Stimulated activated CD4-positive, alpha-beta T cell treated with anti-CD3 and anti-CD28 coated beads, Interleukin-12 subunit alpha, Interleukin-12 subunit beta, amount 100 ng/mL, for 4 hours (primary cell): ENCODE measurements around the gene FRMPD1.

Experiments
- DNase-seq: peaks from one replicate; pipeline ENCODE4 v3.0.0-alpha.2; 2020

Gene FRMPD1

GRCh38 chr9:37632479-37632878 lies 18.3 kb upstream of the FRMPD1 start:
- DNase-seq = no peak

GRCh38 chr9:37635808-37636207 lies 14.9 kb upstream of the FRMPD1 start:
- no peak for DNase-seq

GRCh38 chr9:37636511-37637448 lies 14.0 kb upstream of the FRMPD1 start:
- DNase-seq = no peak

- DNase-seq = no peak
Observed at GRCh38 chr9:37639109-37639762, 11.5 kb upstream of the FRMPD1 start.

- DNase-seq = no peak
Observed at GRCh38 chr9:37639841-37640240, 10.9 kb upstream of the FRMPD1 start.

GRCh38 chr9:37640246-37640645 lies 10.5 kb upstream of the FRMPD1 start:
- DNase-seq = no peak

- DNase-seq = no peak
Observed at GRCh38 chr9:37641331-37641730, 9.4 kb upstream of the FRMPD1 start.

GRCh38 chr9:37643214-37643613 lies 7.5 kb upstream of the FRMPD1 start:
- no peak for DNase-seq

- no peak for DNase-seq
Observed at GRCh38 chr9:37645903-37646506, 4.7 kb upstream of the FRMPD1 start.

GRCh38 chr9:37650299-37650872 lies 368 bp upstream of the FRMPD1 start:
- no peak for DNase-seq

GRCh38 chr9:37652261-37652660 lies 1.5 kb downstream of the FRMPD1 start:
- DNase-seq = no peak

- DNase-seq = no peak
Observed at GRCh38 chr9:37653385-37653784, 2.6 kb downstream of the FRMPD1 start.

GRCh38 chr9:37656936-37657335 lies 6.2 kb downstream of the FRMPD1 start:
- DNase-seq = no peak

- no peak for DNase-seq
Observed at GRCh38 chr9:37660691-37661090, 9.9 kb downstream of the FRMPD1 start.

GRCh38 chr9:37663926-37664325 lies 13.2 kb downstream of the FRMPD1 start:
- no peak for DNase-seq

- DNase-seq = no peak
Observed at GRCh38 chr9:37667706-37668105, 17.0 kb downstream of the FRMPD1 start.

- no peak for DNase-seq
Observed at GRCh38 chr9:37668116-37668601, 17.4 kb downstream of the FRMPD1 start.

GRCh38 chr9:37669232-37669631 lies 18.5 kb downstream of the FRMPD1 start:
- no peak for DNase-seq

- no peak for DNase-seq
Observed at GRCh38 chr9:37675661-37676060, 24.9 kb downstream of the FRMPD1 start.

- DNase-seq = no peak
Observed at GRCh38 chr9:37676411-37676830, 25.7 kb downstream of the FRMPD1 start.

GRCh38 chr9:37677435-37677834 lies 26.7 kb downstream of the FRMPD1 start:
- no peak for DNase-seq

- no peak for DNase-seq
Observed at GRCh38 chr9:37678789-37679273, 28.1 kb downstream of the FRMPD1 start.
